IMR-90 (cell line): ENCODE results near the gene PPA2.
"Not testable (repeated sequence)": the region's sequence is repeated elsewhere in the genome, so short reads cannot be mapped to it uniquely, and the experiment has no call there.

Experiments used
- MXI1 ChIP-seq: IDR thresholded peaks from 2 replicates; pipeline ENCODE4 v1.6.1; 2012; ENCODE audit warnings: low read depth, mild to moderate bottlenecking, low read length, moderate library complexity, borderline replicate concordance
- POLR2A ChIP-seq: IDR thresholded peaks from 2 replicates; pipeline ENCODE4 v1.6.1; 2012; ENCODE audit warnings: mild to moderate bottlenecking, low read depth, low read length
- RCOR1 ChIP-seq: IDR thresholded peaks from 2 replicates; pipeline ENCODE4 v1.6.1; 2012; ENCODE audit warnings: mild to moderate bottlenecking, low read length, improper control_type of control experiment; ENCODE audit not compliant: insufficient replicate concordance

DNA sequence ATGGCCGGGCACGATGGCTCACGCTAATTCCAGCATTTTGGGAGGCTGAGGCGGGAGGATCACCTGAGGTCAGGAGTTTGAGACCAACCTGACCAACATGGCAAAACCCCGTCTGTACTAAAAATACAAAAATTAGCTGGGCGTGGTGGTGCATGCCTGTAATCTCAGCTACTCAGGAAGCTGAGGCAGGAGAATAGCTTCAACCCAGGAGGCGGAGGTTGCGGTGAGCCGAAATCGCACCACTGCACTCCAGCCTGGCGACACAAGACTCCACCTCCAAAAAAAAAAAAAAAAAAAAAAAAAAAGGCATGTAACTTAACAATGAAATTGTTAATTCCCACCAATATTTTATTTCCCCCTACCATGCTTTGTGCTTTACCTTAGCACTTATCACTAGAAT, 15.3 kb downstream of the PPA2 start:
- TF ChIP-seq RCOR1, MXI1, POLR2A: not testable (repeated sequence)
